ENCODE data around the gene GPS1. TPM values are rescaled to one million over a fixed set of nuclear protein-coding genes. Genes with fewer than 3 reads are reported as not detected.

The GPS1 gene
- total RNA-seq, 4 donors from 2014 or later, result 72.4 to 113 (median 100) TPM

DNA sequence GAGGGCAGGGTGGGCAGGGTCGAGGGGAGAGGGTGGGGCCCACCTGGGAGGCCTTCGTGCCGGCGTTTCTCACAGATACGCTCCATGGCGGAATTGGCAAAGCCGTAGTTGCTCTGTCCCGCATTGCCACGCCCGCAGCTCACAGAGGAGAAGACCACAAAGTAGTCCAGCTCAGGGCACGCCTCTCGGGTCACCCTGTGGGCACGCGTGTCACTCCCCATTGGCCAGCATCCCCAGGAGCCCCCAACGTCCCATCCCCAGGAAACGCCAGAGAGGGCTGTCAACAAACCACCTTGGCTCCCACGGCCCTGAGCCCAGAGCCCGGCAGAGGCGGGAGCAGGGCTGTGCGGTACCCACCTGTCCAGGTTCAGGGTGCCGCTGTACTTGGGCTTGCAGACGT, 30.3 kb downstream of the GPS1 start:
- Histone ChIP-seq H3K27me3 (no peaks in the 10 kb centered on the region), H3K9me3 (no peaks in the 10 kb centered on the region), H3K27ac (no peak overlapping the region), H3K36me3 (peaks cover 88% of the 10 kb centered on the region), H3K4me1 (peaks cover 4% of the 10 kb centered on the region), H3K4me3 (no peak overlapping the region)
- 100% methylated on average over 1 of the region's 22 CpGs for WGBS
- DNase-seq (ENCODE audit: low spot score in 2 of 2), result no peak
- TF ChIP-seq, protein P1, sequence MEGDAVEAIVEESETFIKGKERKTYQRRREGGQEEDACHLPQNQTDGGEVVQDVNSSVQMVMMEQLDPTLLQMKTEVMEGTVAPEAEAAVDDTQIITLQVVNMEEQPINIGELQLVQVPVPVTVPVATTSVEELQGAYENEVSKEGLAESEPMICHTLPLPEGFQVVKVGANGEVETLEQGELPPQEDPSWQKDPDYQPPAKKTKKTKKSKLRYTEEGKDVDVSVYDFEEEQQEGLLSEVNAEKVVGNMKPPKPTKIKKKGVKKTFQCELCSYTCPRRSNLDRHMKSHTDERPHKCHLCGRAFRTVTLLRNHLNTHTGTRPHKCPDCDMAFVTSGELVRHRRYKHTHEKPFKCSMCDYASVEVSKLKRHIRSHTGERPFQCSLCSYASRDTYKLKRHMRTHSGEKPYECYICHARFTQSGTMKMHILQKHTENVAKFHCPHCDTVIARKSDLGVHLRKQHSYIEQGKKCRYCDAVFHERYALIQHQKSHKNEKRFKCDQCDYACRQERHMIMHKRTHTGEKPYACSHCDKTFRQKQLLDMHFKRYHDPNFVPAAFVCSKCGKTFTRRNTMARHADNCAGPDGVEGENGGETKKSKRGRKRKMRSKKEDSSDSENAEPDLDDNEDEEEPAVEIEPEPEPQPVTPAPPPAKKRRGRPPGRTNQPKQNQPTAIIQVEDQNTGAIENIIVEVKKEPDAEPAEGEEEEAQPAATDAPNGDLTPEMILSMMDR (IDR thresholded peaks at IDR 0.05), result no peak
- TF ChIP-seq POLR2AphosphoS5 (IDR thresholded peaks at IDR 0.05) (no peak), POLR2A (IDR thresholded peaks at IDR 0.05) (no peak), EP300 (IDR thresholded peaks at IDR 0.05) (no peak)

GRCh38 chr17:82082456-82082855, 30.8 kb downstream of the GPS1 start:
- Histone ChIP-seq H3K4me1 (peaks cover 4% of the 10 kb centered on the region), H3K27me3 (no peaks in the 10 kb centered on the region), H3K27ac (no peak overlapping the region), H3K36me3 (peaks cover 93% of the 10 kb centered on the region), H3K4me3 (no peak overlapping the region), H3K9me3 (no peaks in the 10 kb centered on the region)
- 90% methylated on average over 6 of the region's 19 CpGs for WGBS
- no peak for DNase-seq (ENCODE audit: low spot score in 2 of 2)
- TF ChIP-seq, protein P1 (IDR thresholded peaks at IDR 0.05), result no peak
- TF ChIP-seq POLR2A (IDR thresholded peaks at IDR 0.05), result no peak
- no peak for TF ChIP-seq POLR2AphosphoS5 (IDR thresholded peaks at IDR 0.05)
- no peak for TF ChIP-seq EP300 (IDR thresholded peaks at IDR 0.05)

DNA sequence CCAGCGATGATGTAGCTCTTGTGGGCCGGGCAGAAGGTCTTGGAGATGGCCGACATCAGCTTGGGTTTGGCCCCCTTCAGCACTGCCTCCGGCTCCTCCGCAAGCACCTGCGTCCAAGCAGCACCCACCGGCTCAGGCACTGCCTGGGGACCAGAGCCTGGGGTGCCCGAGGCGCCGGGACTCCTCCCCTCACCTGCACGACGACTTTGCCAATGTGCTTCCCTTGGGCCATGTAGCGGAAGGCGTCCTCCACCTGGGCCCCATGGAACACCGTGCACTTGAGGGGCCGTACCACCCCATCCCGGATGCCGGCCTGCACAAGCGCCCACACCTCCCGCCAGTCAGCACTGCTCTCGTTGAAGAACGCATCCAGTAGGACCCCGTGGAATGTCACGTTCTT, 31.3 kb downstream of the GPS1 start:
- 80% methylated on average over 3 of the region's 24 CpGs for WGBS
- Histone ChIP-seq H3K27ac (no peak overlapping the region), H3K9me3 (no peaks in the 10 kb centered on the region), H3K27me3 (no peaks in the 10 kb centered on the region), H3K36me3 (peaks cover 99% of the 10 kb centered on the region), H3K4me3 (no peak overlapping the region), H3K4me1 (peaks cover 4% of the 10 kb centered on the region)
- no peak for DNase-seq (ENCODE audit: low spot score in 2 of 2)
- TF ChIP-seq, protein P1 (IDR thresholded peaks at IDR 0.05), result no peak
- TF ChIP-seq EP300 (IDR thresholded peaks at IDR 0.05) (no peak), POLR2A (IDR thresholded peaks at IDR 0.05) (no peak), POLR2AphosphoS5 (IDR thresholded peaks at IDR 0.05) (no peak)

- Histone ChIP-seq H3K27ac (no peak overlapping the region), H3K4me1 (no peaks in the 10 kb centered on the region), H3K9me3 (no peaks in the 10 kb centered on the region), H3K27me3 (no peaks in the 10 kb centered on the region), H3K36me3 (peaks cover 100% of the 10 kb centered on the region), H3K4me3 (no peak overlapping the region)
- TF ChIP-seq, protein P1 (IDR thresholded peaks at IDR 0.05), result no peak
- no peak for TF ChIP-seq EP300 (IDR thresholded peaks at IDR 0.05)
- no peak for TF ChIP-seq POLR2A (IDR thresholded peaks at IDR 0.05)
- TF ChIP-seq POLR2AphosphoS5 (IDR thresholded peaks at IDR 0.05), result no peak
- 89% methylated on average over 14 of the region's 55 CpGs for WGBS
- no peak for DNase-seq (ENCODE audit: low spot score in 2 of 2)
Measured at GRCh38 chr17:82083533-82084359, 32.0 kb downstream of the GPS1 start.

- Histone ChIP-seq H3K4me1 (no peaks in the 10 kb centered on the region), H3K9me3 (no peaks in the 10 kb centered on the region), H3K36me3 (peaks cover 100% of the 10 kb centered on the region), H3K27ac (no peak overlapping the region), H3K27me3 (no peaks in the 10 kb centered on the region), H3K4me3 (no peak overlapping the region)
- TF ChIP-seq POLR2A (IDR thresholded peaks at IDR 0.05), result no peak
- TF ChIP-seq POLR2AphosphoS5 (IDR thresholded peaks at IDR 0.05), result no peak
- TF ChIP-seq, protein P1 (IDR thresholded peaks at IDR 0.05), result no peak
- TF ChIP-seq EP300 (IDR thresholded peaks at IDR 0.05), result no peak
- DNase-seq (ENCODE audit: low spot score in 2 of 2), result no peak
- 95% methylated on average over 23 of the region's 31 CpGs for WGBS
Measured at GRCh38 chr17:82084373-82085030, 32.8 kb downstream of the GPS1 start.

Data from suprapubic skin (tissue), 4 donors.